Measurements from ENCODE around the gene TMEM263. TPM values are rescaled to one million over a fixed set of nuclear protein-coding genes. Genes with fewer than 3 reads are reported as not detected.

Gene TMEM263
- 28.0 and 38.5 TPM in 2 replicates for total RNA-seq (2014; rRNA removed; shearing (Covaris generic); ENCODE audit: low replicate concordance)

GRCh38 chr12:106955377-106956047 lies at the start of gene TMEM263:
TSS of gene TMEM263 (plus strand) at chr12:106955907. CDS start at chr12:106967117, 11,210 bp downstream.
- Histone ChIP-seq H3K27me3 (ENCODE audit: low read length) (no peaks in the 10 kb centered on the region), H3K4me2 (ENCODE audit: low read depth, low read length, poor library complexity, severe bottlenecking) (peak within 1 kb of the TSS; percentile 79), H3K36me3 (ENCODE audit: insufficient read depth, low read length) (no peaks in the 10 kb centered on the region), H4K20me1 (ENCODE audit: insufficient read depth, low read depth, low read length) (no peaks in the 10 kb centered on the region; the same call in 1 of the 2 replicates), H3K4me1 (ENCODE audit: low read length) (peaks cover 28% of the 10 kb centered on the region), H2AFZ (ENCODE audit: low read length) (peak within 1 kb of the TSS; percentile 87), H3K27ac (ENCODE audit: low read length) (peak within 1 kb of the TSS; percentile 9; the same call in 1 of the 2 replicates), H3K79me2 (ENCODE audit: low read length) (peaks cover 39% of the 10 kb centered on the region), H3K9me2 (replicated peaks; ENCODE audit: insufficient read depth, low read length) (no peaks in the 10 kb centered on the region), H3K9ac (ENCODE audit: low read length) (peak within 1 kb of the TSS; percentile 95), H3K9me3 (ENCODE audit: low read length) (no peaks in the 10 kb centered on the region), H3K4me3 (ENCODE audit: low read length) (peak within 1 kb of the TSS; percentile 98)
- DNase-seq = peak; percentile 97

GRCh38 chr12:106906715-106907114 lies 49.0 kb upstream of the TMEM263 start:
- Histone ChIP-seq H3K27me3 (ENCODE audit: low read length) (0 out of 2 replicates have a peak, but pooled peaks cover 2% of the 10 kb centered on the region), H3K27ac (ENCODE audit: low read length) (no peak overlapping the region), H3K79me2 (ENCODE audit: low read length) (no peaks in the 10 kb centered on the region), H3K4me1 (ENCODE audit: low read length) (peaks cover 14% of the 10 kb centered on the region), H3K36me3 (ENCODE audit: insufficient read depth, low read length) (no peaks in the 10 kb centered on the region), H3K9ac (ENCODE audit: low read length) (no peak overlapping the region), H3K4me2 (ENCODE audit: low read depth, low read length, poor library complexity, severe bottlenecking) (no peak overlapping the region), H3K4me3 (ENCODE audit: low read length) (no peak overlapping the region), H3K9me2 (replicated peaks; ENCODE audit: insufficient read depth, low read length) (no peaks in the 10 kb centered on the region), H4K20me1 (ENCODE audit: insufficient read depth, low read depth, low read length) (peaks cover 13% of the 10 kb centered on the region; the same call in 1 of the 2 replicates), H3K9me3 (ENCODE audit: low read length) (no peaks in the 10 kb centered on the region), H2AFZ (ENCODE audit: low read length) (no peak overlapping the region)
- DNase-seq = no peak

GRCh38 chr12:106907411-106907810 lies 48.3 kb upstream of the TMEM263 start:
- Histone ChIP-seq H3K4me2 (ENCODE audit: low read depth, low read length, poor library complexity, severe bottlenecking) (no peak overlapping the region), H3K36me3 (ENCODE audit: insufficient read depth, low read length) (no peaks in the 10 kb centered on the region), H3K4me3 (ENCODE audit: low read length) (no peak overlapping the region), H4K20me1 (ENCODE audit: insufficient read depth, low read depth, low read length) (peaks cover 14% of the 10 kb centered on the region; the same call in 1 of the 2 replicates), H3K27me3 (ENCODE audit: low read length) (0 out of 2 replicates have a peak, but pooled peaks cover 2% of the 10 kb centered on the region), H3K9ac (ENCODE audit: low read length) (no peak overlapping the region), H3K9me2 (replicated peaks; ENCODE audit: insufficient read depth, low read length) (no peaks in the 10 kb centered on the region), H2AFZ (ENCODE audit: low read length) (no peak overlapping the region), H3K9me3 (ENCODE audit: low read length) (no peaks in the 10 kb centered on the region), H3K79me2 (ENCODE audit: low read length) (no peaks in the 10 kb centered on the region), H3K4me1 (ENCODE audit: low read length) (peaks cover 14% of the 10 kb centered on the region), H3K27ac (ENCODE audit: low read length) (no peak overlapping the region)
- no peak for DNase-seq

- H3K9me3 ChIP-seq (ENCODE audit: low read length) = no peaks in the 10 kb centered on the region
- no peak overlapping the region for H3K4me3 ChIP-seq (ENCODE audit: low read length)
- peaks cover 18% of the 10 kb centered on the region; the same call in 1 of the 2 replicates for H4K20me1 ChIP-seq (ENCODE audit: insufficient read depth, low read depth, low read length)
- no peak overlapping the region for H3K27ac ChIP-seq (ENCODE audit: low read length)
- H3K79me2 ChIP-seq (ENCODE audit: low read length) = no peaks in the 10 kb centered on the region
- H3K9me2 ChIP-seq (replicated peaks; ENCODE audit: insufficient read depth, low read length) = no peaks in the 10 kb centered on the region
- no peak overlapping the region for H3K4me2 ChIP-seq (ENCODE audit: low read depth, low read length, poor library complexity, severe bottlenecking)
- no peak overlapping the region for H3K9ac ChIP-seq (ENCODE audit: low read length)
- peaks cover 14% of the 10 kb centered on the region for H3K4me1 ChIP-seq (ENCODE audit: low read length)
- 0 out of 2 replicates have a peak, but pooled peaks cover 2% of the 10 kb centered on the region for H3K27me3 ChIP-seq (ENCODE audit: low read length)
- DNase-seq = no peak
- no peaks in the 10 kb centered on the region for H3K36me3 ChIP-seq (ENCODE audit: insufficient read depth, low read length)
- H2AFZ ChIP-seq (ENCODE audit: low read length) = no peak overlapping the region
Observed at GRCh38 chr12:106907846-106908245, 47.9 kb upstream of the TMEM263 start.

GRCh38 chr12:106908561-106908960 lies 47.1 kb upstream of the TMEM263 start:
- peaks cover 14% of the 10 kb centered on the region for H3K4me1 ChIP-seq (ENCODE audit: low read length)
- H3K9ac ChIP-seq (ENCODE audit: low read length) = no peak overlapping the region
- peaks cover 24% of the 10 kb centered on the region; the same call in 1 of the 2 replicates for H4K20me1 ChIP-seq (ENCODE audit: insufficient read depth, low read depth, low read length)
- H3K79me2 ChIP-seq (ENCODE audit: low read length) = no peaks in the 10 kb centered on the region
- H3K4me2 ChIP-seq (ENCODE audit: low read depth, low read length, poor library complexity, severe bottlenecking) = no peak overlapping the region
- H2AFZ ChIP-seq (ENCODE audit: low read length) = no peak overlapping the region
- H3K27me3 ChIP-seq (ENCODE audit: low read length) = 0 out of 2 replicates have a peak, but pooled peaks cover 2% of the 10 kb centered on the region
- no peaks in the 10 kb centered on the region for H3K9me2 ChIP-seq (replicated peaks; ENCODE audit: insufficient read depth, low read length)
- no peak overlapping the region for H3K4me3 ChIP-seq (ENCODE audit: low read length)
- no peak for DNase-seq
- no peaks in the 10 kb centered on the region for H3K9me3 ChIP-seq (ENCODE audit: low read length)
- no peak overlapping the region for H3K27ac ChIP-seq (ENCODE audit: low read length)
- H3K36me3 ChIP-seq (ENCODE audit: insufficient read depth, low read length) = no peaks in the 10 kb centered on the region

GRCh38 chr12:106910202-106910601 lies 45.5 kb upstream of the TMEM263 start:
- Histone ChIP-seq H3K9me2 (replicated peaks; ENCODE audit: insufficient read depth, low read length) (no peaks in the 10 kb centered on the region), H2AFZ (ENCODE audit: low read length) (no peak overlapping the region), H3K4me3 (ENCODE audit: low read length) (no peak overlapping the region), H3K9ac (ENCODE audit: low read length) (no peak overlapping the region), H3K79me2 (ENCODE audit: low read length) (no peaks in the 10 kb centered on the region), H3K4me2 (ENCODE audit: low read depth, low read length, poor library complexity, severe bottlenecking) (peak overlapping the region; percentile 56), H3K27ac (ENCODE audit: low read length) (no peak overlapping the region), H4K20me1 (ENCODE audit: insufficient read depth, low read depth, low read length) (peaks cover 24% of the 10 kb centered on the region; the same call in 1 of the 2 replicates), H3K36me3 (ENCODE audit: insufficient read depth, low read length) (no peaks in the 10 kb centered on the region), H3K9me3 (ENCODE audit: low read length) (no peaks in the 10 kb centered on the region), H3K4me1 (ENCODE audit: low read length) (peaks cover 21% of the 10 kb centered on the region), H3K27me3 (ENCODE audit: low read length) (0 out of 2 replicates have a peak, but pooled peaks cover 2% of the 10 kb centered on the region)
- peak; percentile 87 for DNase-seq

- no peaks in the 10 kb centered on the region for H3K27me3 ChIP-seq (ENCODE audit: low read length)
Observed at GRCh38 chr12:106911581-106911980, 44.1 kb upstream of the TMEM263 start.

GRCh38 chr12:106913456-106913855 lies 42.3 kb upstream of the TMEM263 start:
- H3K9ac ChIP-seq (ENCODE audit: low read length) = no peak overlapping the region
- H3K36me3 ChIP-seq (ENCODE audit: insufficient read depth, low read length) = no peaks in the 10 kb centered on the region
- H3K4me3 ChIP-seq (ENCODE audit: low read length) = no peak overlapping the region
- no peaks in the 10 kb centered on the region for H3K9me3 ChIP-seq (ENCODE audit: low read length)
- no peaks in the 10 kb centered on the region for H3K9me2 ChIP-seq (replicated peaks; ENCODE audit: insufficient read depth, low read length)
- no peaks in the 10 kb centered on the region for H3K79me2 ChIP-seq (ENCODE audit: low read length)
- peaks cover 35% of the 10 kb centered on the region for H3K4me1 ChIP-seq (ENCODE audit: low read length)
- no peak overlapping the region for H2AFZ ChIP-seq (ENCODE audit: low read length)
- H3K4me2 ChIP-seq (ENCODE audit: low read depth, low read length, poor library complexity, severe bottlenecking) = no peak overlapping the region
- no peak overlapping the region for H3K27ac ChIP-seq (ENCODE audit: low read length)
- no peak for DNase-seq
- no peaks in the 10 kb centered on the region for H3K27me3 ChIP-seq (ENCODE audit: low read length)
- peaks cover 17% of the 10 kb centered on the region; the same call in 1 of the 2 replicates for H4K20me1 ChIP-seq (ENCODE audit: insufficient read depth, low read depth, low read length)

More at GRCh38 chr12:106911581-106911980, 44.1 kb upstream of the TMEM263 start:
- peaks cover 27% of the 10 kb centered on the region for H3K4me1 ChIP-seq (ENCODE audit: low read length)
- H2AFZ ChIP-seq (ENCODE audit: low read length) = no peak overlapping the region
- H3K36me3 ChIP-seq (ENCODE audit: insufficient read depth, low read length) = no peaks in the 10 kb centered on the region
- no peaks in the 10 kb centered on the region for H3K9me2 ChIP-seq (replicated peaks; ENCODE audit: insufficient read depth, low read length)
- H3K4me2 ChIP-seq (ENCODE audit: low read depth, low read length, poor library complexity, severe bottlenecking) = no peak overlapping the region
- H3K4me3 ChIP-seq (ENCODE audit: low read length) = no peak overlapping the region
- no peak overlapping the region for H3K9ac ChIP-seq (ENCODE audit: low read length)
- H4K20me1 ChIP-seq (ENCODE audit: insufficient read depth, low read depth, low read length) = peaks cover 26% of the 10 kb centered on the region; the same call in 1 of the 2 replicates
- H3K27ac ChIP-seq (ENCODE audit: low read length) = no peak overlapping the region
- H3K9me3 ChIP-seq (ENCODE audit: low read length) = no peaks in the 10 kb centered on the region
- no peak for DNase-seq
- H3K79me2 ChIP-seq (ENCODE audit: low read length) = no peaks in the 10 kb centered on the region
